Loucy (cell line): ENCODE data around the gene POU3F1.

Experiments used
- H2AFZ ChIP-seq: fragments of 200-600 bp; sonication (generic); 2 replicates; pipeline ENCODE4 v1.6.0; 2016; ENCODE audit warnings: antibody characterized with exemption, mild to moderate bottlenecking, low read length, moderate library complexity
- H3F3A ChIP-seq: fragments of 200-600 bp; 2 replicates; pipeline ENCODE4 v1.6.0; 2016; ENCODE audit warnings: antibody characterized with exemption, low read depth, mild to moderate bottlenecking
- H3K27me3 ChIP-seq: fragments of 200-600 bp; sonication (generic); 2 replicates; pipeline ENCODE4 v1.6.1; 2014; ENCODE audit warnings: low read length, mild to moderate bottlenecking; ENCODE audit not compliant: insufficient read depth, poor library complexity, severe bottlenecking
- H3K36me3 ChIP-seq: fragments of 200-600 bp; sonication (generic); 2 replicates; pipeline ENCODE4 v1.6.1; 2016; ENCODE audit warnings: low read length; ENCODE audit not compliant: insufficient read depth
- H3K4me1 ChIP-seq: fragments of 200-600 bp; sonication (generic); 2 replicates; pipeline ENCODE4 v1.5.1; 2014; ENCODE audit warnings: low read length, mild to moderate bottlenecking; ENCODE audit not compliant: insufficient read depth, poor library complexity, severe bottlenecking
- H3K4me2 ChIP-seq: fragments of 200-600 bp; sonication (generic); 2 replicates; pipeline ENCODE4 v1.6.0; 2014; ENCODE audit warnings: antibody characterized with exemption, low read length, low read depth, mild to moderate bottlenecking; ENCODE audit not compliant: poor library complexity, severe bottlenecking
- H3K4me3 ChIP-seq: fragments of 200-600 bp; sonication (generic); 2 replicates; pipeline ENCODE4 v1.5.1; 2014; ENCODE audit warnings: low read length, mild to moderate bottlenecking, mixed read lengths; ENCODE audit not compliant: poor library complexity, severe bottlenecking
- H3K79me2 ChIP-seq: fragments of 200-600 bp; sonication (generic); 2 replicates; pipeline ENCODE4 v1.6.1; 2014; ENCODE audit warnings: low read length; ENCODE audit not compliant: insufficient read depth
- H3K9ac ChIP-seq: fragments of 200-600 bp; sonication (generic); 2 replicates; pipeline ENCODE4 v1.6.0; 2014; ENCODE audit warnings: mild to moderate bottlenecking, low read depth, low read length, moderate library complexity; ENCODE audit not compliant: poor library complexity, severe bottlenecking
- H3K9me2 ChIP-seq: fragments of 200-600 bp; sonication (generic); replicated peaks from 2 replicates; pipeline ENCODE4 v1.6.1; 2016; ENCODE audit warnings: low read depth, low read length, mixed read lengths
- H3K9me3 ChIP-seq: fragments of 200-600 bp; sonication (generic); 2 replicates; pipeline ENCODE4 v1.6.1; 2014; ENCODE audit warnings: mild to moderate bottlenecking, antibody characterized with exemption, low read length, low read depth; ENCODE audit not compliant: insufficient read depth
- H4K20me1 ChIP-seq: fragments of 200-600 bp; sonication (generic); 2 replicates; pipeline ENCODE4 v1.6.0; 2014; ENCODE audit warnings: antibody characterized with exemption, low read length, mild to moderate bottlenecking; ENCODE audit not compliant: insufficient read depth, poor library complexity, severe bottlenecking
- CTCF ChIP-seq: fragments of 200-600 bp; sonication (generic); conservative IDR thresholded peaks from 2 replicates; pipeline ENCODE4 v1.5.1; 2014; ENCODE audit warnings: mild to moderate bottlenecking, antibody characterized with exemption, low read length
- EZH2phosphoT487 ChIP-seq: fragments of 200-600 bp; IDR thresholded peaks from 2 replicates; pipeline ENCODE4 v1.6.1; 2018; ENCODE audit warnings: antibody characterized with exemption, mild to moderate bottlenecking, moderate library complexity, borderline replicate concordance

The POU3F1 gene

DNA sequence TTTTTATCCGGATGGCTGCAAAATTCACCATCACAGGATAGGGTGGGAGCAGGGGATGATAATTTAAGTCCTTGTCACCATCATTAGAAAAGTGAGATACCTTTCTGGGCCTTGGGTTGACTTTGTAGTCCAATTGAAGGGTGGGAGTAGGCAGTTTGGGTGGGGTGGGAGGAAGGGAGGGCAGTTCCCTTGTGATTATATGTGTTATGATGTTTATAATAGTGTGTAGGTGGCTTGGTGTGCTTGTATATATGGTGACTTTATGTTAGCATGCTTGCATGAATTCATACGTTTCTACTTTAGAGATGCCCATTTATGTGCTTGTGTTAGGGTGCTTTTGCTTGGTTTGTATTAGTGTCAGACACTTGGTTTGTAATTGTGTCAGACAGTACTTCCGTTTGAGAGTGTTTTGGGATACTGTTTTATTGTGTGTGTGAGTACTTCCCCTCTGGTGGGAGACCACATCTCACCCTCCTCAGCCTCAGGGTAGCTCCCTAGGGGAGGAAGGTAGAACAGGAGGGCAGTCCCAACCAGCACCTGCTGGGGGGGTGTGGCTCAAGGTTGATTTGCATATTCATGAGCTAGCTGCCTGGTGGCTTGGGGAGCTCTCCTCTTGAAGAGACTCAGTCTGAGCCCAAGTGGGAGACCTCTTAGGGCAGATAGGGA, 6.3 kb upstream of the POU3F1 start:
- Histone ChIP-seq H3K4me2 (no peak overlapping the region), H3K4me1 (no peaks in the 10 kb centered on the region), H3K79me2 (no peaks in the 10 kb centered on the region), H3K27me3 (no peaks in the 10 kb centered on the region), H4K20me1 (no peaks in the 10 kb centered on the region), H3K9me2 (no peaks in the 10 kb centered on the region), H2AFZ (no peak overlapping the region), H3F3A (no peaks in the 10 kb centered on the region), H3K9me3 (no peaks in the 10 kb centered on the region), H3K4me3 (no peak overlapping the region), H3K9ac (no peak overlapping the region), H3K36me3 (no peaks in the 10 kb centered on the region)
- TF ChIP-seq EZH2phosphoT487 (no peak), CTCF (no peak)

DNA sequence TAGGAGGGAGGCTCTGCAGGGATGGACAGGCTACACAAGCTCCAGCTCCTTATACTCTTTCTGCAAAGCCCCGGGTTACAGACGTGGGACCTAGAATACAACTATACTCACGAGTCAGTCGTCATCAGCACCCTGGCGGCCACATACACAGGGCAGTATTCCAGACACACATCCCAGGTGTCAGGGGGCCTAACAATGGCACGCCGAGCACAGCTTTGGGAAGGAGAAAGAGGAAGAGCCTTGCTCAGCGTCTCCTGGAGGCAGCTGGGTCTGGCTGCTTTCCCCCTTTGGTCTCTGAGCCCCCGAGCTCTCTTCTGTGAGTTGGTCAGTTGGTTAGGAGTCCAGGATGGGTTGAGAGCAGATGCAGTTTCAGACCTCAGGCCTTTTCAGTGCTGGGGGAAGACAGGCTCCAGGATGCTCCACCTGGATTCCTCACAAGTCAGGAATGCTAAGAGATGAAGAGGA, 4.5 kb upstream of the POU3F1 start:
- TF ChIP-seq EZH2phosphoT487 = no peak
- TF ChIP-seq CTCF = no peak
- no peaks in the 10 kb centered on the region for H4K20me1 ChIP-seq
- H2AFZ ChIP-seq = no peak overlapping the region
- no peaks in the 10 kb centered on the region for H3K36me3 ChIP-seq
- no peaks in the 10 kb centered on the region for H3K4me1 ChIP-seq
- no peaks in the 10 kb centered on the region for H3K9me2 ChIP-seq
- no peaks in the 10 kb centered on the region for H3K9me3 ChIP-seq
- H3K9ac ChIP-seq = no peak overlapping the region
- H3K4me2 ChIP-seq = no peak overlapping the region
- H3K4me3 ChIP-seq = no peak overlapping the region
- no peaks in the 10 kb centered on the region for H3K27me3 ChIP-seq
- H3F3A ChIP-seq = no peaks in the 10 kb centered on the region
- no peaks in the 10 kb centered on the region for H3K79me2 ChIP-seq

- no peaks in the 10 kb centered on the region for H3K79me2 ChIP-seq
These were observed 3.9 kb upstream of the POU3F1 start for GRCh38 chr1:38050397-38051078.

More at GRCh38 chr1:38050397-38051078, 3.9 kb upstream of the POU3F1 start:
- H3K9me2 ChIP-seq = no peaks in the 10 kb centered on the region
- H4K20me1 ChIP-seq = no peaks in the 10 kb centered on the region
- H3K9ac ChIP-seq = no peak overlapping the region
- no peak overlapping the region for H2AFZ ChIP-seq
- H3F3A ChIP-seq = no peaks in the 10 kb centered on the region
- H3K4me3 ChIP-seq = no peak overlapping the region
- no peaks in the 10 kb centered on the region for H3K4me1 ChIP-seq
- TF ChIP-seq EZH2phosphoT487 = no peak
- no peak for TF ChIP-seq CTCF
- H3K9me3 ChIP-seq = no peaks in the 10 kb centered on the region
- H3K27me3 ChIP-seq = no peaks in the 10 kb centered on the region
- no peaks in the 10 kb centered on the region for H3K36me3 ChIP-seq
- no peak overlapping the region for H3K4me2 ChIP-seq
